IPS DF 6.9 (cell line): ENCODE data around the gene PLEKHG4.

Experiments
- DNase-seq: peaks from one replicate; pipeline ENCODE4 v3.0.0-alpha.2; 2013; ENCODE audit warnings: low read depth, low spot score
- H3K27ac ChIP-seq: one replicate; pipeline ENCODE4 v1.5.1; 2013; ENCODE audit warnings: low read length, control low read depth
- H3K27me3 ChIP-seq: 2 replicates; pipeline ENCODE4 v1.6.1; 2013; ENCODE audit warnings: mild to moderate bottlenecking, low read length; ENCODE audit not compliant: control insufficient read depth, insufficient read depth
- H3K36me3 ChIP-seq: 2 replicates; pipeline ENCODE4 v1.6.1; 2013; ENCODE audit warnings: low read length; ENCODE audit not compliant: control insufficient read depth, insufficient read depth
- H3K4me1 ChIP-seq: 2 replicates; pipeline ENCODE4 v1.6.1; 2013; ENCODE audit warnings: low read length; ENCODE audit not compliant: control insufficient read depth, insufficient read depth
- H3K4me3 ChIP-seq: 2 replicates; pipeline ENCODE4 v1.5.1; 2013; ENCODE audit warnings: mild to moderate bottlenecking, low read length
- H3K9me3 ChIP-seq: 2 replicates; pipeline ENCODE4 v1.6.1; 2013; ENCODE audit warnings: low read length, inconsistent platforms; ENCODE audit not compliant: control insufficient read depth, insufficient read depth
- WGBS: extraction: QIAGEN DNeasy Blood & Tissue Kit; methylation state at CpG from one replicate; pipeline ENCODE4 v1.1.7; 2013; ENCODE audit warnings: mixed read lengths, missing lambda C conversion rate; ENCODE audit not compliant: insufficient read length, insufficient coverage; 5-methylcytosine and 5-hydroxymethylcytosine counted together

The PLEKHG4 gene

GRCh38 chr16:67336116-67336515, 56.8 kb downstream of the PLEKHG4 start:
- Histone ChIP-seq H3K36me3 (no peaks in the 10 kb centered on the region), H3K4me1 (no peaks in the 10 kb centered on the region), H3K9me3 (no peaks in the 10 kb centered on the region), H3K4me3 (no peak overlapping the region), H3K27ac (no peak overlapping the region), H3K27me3 (no peaks in the 10 kb centered on the region)
- no peak for DNase-seq
- WGBS, result no CpG with 5 or more reads among the region's 1 CpG

DNA sequence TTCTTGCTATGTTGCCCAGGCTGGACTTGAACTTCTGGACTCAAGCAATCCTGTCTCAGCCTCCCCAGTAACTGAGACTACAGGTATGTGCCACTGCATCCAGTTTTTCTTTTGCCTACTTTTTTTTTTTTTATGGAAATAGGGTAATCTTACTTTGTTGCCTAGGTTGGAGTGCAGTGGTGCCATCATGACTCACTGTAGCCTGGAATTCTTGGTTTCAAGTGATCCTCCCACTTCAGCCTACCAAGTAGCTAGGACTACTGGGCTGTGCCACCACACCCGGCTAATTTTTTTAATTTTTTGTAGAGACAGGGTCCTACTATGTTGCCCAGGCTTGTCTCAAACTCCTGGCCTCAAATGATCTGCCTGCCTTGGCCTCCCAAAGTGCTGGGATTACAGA, 57.3 kb downstream of the PLEKHG4 start:
- Histone ChIP-seq H3K9me3 (no peaks in the 10 kb centered on the region), H3K4me1 (no peaks in the 10 kb centered on the region), H3K27me3 (no peaks in the 10 kb centered on the region), H3K36me3 (no peaks in the 10 kb centered on the region), H3K4me3 (no peak overlapping the region), H3K27ac (no peak overlapping the region)
- WGBS, result no CpG with 5 or more reads among the region's 1 CpG
- no peak for DNase-seq
